SK-N-SH treated with all-trans-retinoic acid at 6 μM for 48 hours (cell line): ENCODE results near the gene NBAS.

Experiments used
- ARNTL ChIP-seq: fragments of 450-650 bp; formaldehyde crosslinking; IDR thresholded peaks from 2 replicates; pipeline ENCODE4 v1.5.0; 2020; ENCODE audit warnings: low read depth, mild to moderate bottlenecking, moderate library complexity, borderline replicate concordance
- PPARA ChIP-seq: fragments of 250-450 bp; sonication (Bioruptor Pico); IDR thresholded peaks from 2 replicates; pipeline ENCODE4 v1.5.0; 2020; ENCODE audit warnings: mild to moderate bottlenecking, borderline replicate concordance
- SNAI2 ChIP-seq: fragments of 250-450 bp; sonication (Bioruptor Pico); IDR thresholded peaks from 2 replicates; pipeline ENCODE4 v1.5.0; 2020; ENCODE audit warnings: mild to moderate bottlenecking, moderate library complexity
- ZNF8 ChIP-seq: fragments of 450-650 bp; formaldehyde crosslinking; IDR thresholded peaks from 2 replicates; pipeline ENCODE4 v1.5.0; 2020; ENCODE audit warnings: mild to moderate bottlenecking, moderate library complexity

DNA sequence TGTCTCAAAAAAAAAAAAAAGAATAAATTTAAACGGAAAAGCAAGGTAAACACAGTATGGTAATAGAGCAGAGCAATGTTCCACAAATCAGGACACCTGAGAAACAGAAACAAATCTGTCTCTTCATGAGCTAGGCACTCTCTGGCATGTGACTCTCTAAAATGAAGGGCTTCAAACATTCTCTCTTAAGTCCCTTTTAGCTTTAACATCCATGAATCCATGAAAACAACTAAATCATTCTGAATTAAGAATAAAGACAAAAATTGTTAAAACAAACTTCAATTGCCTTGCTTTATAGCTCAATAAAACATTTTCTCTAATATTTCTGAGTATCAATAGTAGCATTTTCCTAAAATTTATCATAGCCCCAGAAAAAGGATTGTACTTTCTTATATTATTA, 132.1 kb downstream of the NBAS start:
- TF ChIP-seq ZNF8 (no peak), ARNTL (CRISPR knock-in tag) (no peak), SNAI2 (CRISPR knock-in tag) (no peak), PPARA (CRISPR knock-in tag) (no peak)
